DMS53 treated with DMSO at 0.1 percent for 48 hours (cell line): Measurements from ENCODE around the gene CMTM5.

Source experiments
- DNase-seq: peaks from one replicate; lab custom pipeline; 2025; ENCODE audit not compliant: unreplicated experiment; lab: John Stamatoyannopoulos, UW

The CMTM5 gene

DNA sequence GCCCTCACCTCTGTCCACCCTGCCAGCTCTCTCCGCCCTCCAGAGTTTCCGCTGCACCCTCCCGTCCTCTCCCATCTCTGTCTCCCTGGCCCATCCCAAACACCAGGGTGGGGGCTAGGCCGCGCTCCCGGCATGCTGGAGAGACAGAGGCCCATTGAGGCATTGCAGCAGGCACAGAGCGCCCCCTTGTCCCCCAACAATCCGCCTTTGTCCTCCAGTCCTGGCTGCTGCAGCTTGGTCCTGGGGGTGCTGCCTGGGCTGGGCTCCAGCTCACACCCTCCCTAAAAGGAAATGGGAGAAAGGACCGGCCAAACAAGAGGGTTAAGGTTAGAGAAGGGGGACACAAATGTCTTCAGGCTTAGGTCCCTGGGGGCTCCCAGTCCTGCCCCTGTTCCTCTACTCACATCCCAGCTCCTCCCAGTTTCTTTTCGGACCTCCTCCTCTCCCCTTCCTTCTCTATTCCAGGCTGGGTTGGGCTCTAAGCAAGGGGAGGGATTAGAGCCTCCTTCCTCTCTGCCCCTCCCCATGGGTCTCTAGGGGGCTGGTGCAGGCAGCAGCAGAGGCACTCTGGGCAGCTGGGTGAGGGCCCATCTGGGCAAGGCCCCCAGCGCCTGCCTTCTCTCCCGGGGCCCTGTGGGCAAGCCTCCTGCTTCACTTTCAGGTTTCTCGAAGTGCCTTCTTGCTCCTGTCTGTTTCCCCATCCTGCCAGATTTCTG lies at the start of gene CMTM5:
CMTM5 (plus strand) TSS at position 565 of the 716 bp plus-strand sequence. CDS start 206 bp downstream, outside the sequence.
- no peak for DNase-seq

DNA sequence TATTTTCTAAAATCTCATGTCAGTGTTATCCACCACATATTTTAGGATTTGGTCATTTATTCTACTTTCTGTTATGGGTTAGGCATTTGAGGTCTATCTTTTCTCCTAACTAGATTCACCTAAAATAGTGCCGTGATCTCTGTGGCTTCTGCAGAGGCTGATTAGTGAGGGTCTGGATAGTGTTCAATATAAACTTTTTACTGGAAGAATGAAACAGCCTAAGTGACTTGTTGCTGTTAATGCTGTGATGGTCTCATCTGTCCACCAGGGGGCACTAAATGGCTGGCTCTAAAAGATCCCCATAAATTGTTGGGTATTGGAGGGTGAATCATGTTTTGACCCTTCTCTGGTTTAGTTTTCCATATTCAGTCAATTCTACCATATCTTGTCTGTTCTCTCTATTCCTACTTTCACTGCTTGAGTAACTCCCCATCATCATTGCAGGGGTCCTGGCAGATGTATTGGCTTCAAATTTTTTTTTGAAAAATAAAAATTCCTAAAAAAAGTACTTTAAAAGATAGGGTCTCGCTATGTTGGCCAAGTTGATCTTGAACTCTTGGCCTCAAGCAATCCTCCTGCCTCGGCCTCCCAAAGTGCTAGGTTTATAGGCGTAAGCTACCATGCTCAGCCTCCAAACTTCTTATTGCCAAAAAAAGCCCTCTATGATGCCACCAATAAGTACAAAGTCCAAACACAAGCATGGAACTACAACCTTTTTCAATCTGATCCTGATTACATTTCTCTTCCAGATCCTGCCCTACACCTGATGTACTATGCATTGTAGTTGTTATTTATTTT lies 48.7 kb upstream of the CMTM5 start:
- DNase-seq = peak; percentile 55

DNA sequence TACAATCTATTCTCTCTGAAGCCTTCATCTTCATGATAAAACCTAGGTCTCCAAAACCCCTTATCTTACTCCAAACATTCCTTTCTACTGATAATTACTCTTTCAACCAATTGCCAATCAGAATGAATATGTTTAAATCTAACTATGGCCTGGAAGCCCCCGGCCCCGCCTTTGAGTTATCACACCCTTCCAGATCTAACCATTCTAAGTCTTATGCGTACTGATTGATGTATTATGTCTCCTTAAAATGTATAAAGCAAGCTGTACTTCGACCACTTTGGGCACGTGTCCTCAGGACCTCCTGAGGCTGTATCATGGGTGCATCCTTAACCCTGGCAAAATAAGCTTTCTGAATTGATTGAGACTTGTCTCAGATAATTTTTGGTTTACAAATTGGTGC lies 41.2 kb upstream of the CMTM5 start:
- DNase-seq = no peak

GRCh38 chr14:23339506-23340268 lies 37.2 kb upstream of the CMTM5 start:
- no peak for DNase-seq

DNA sequence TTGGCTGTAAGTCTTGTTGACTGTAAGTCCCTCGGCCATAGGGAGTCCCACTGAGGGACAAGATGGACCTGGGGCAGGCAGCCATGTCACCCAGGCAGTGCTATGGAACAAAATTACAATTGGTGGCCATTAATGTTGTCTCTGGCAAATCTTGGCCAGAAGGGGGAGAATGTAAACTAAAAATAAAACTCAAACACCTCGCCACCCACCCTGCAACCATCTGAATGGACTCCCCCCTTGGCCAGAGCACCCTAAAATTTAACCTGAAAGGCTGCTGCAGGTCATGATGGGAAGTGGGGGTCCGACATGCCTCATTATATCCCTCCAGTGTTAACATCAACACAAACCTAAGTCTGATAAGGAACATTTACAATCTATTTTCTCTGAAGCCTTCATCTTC lies 32.4 kb upstream of the CMTM5 start:
- DNase-seq = no peak

- no peak for DNase-seq
These were observed 30.7 kb upstream of the CMTM5 start for GRCh38 chr14:23345987-23346692.

- no peak for DNase-seq
These were observed 30.0 kb upstream of the CMTM5 start for GRCh38 chr14:23346693-23347405.

DNA sequence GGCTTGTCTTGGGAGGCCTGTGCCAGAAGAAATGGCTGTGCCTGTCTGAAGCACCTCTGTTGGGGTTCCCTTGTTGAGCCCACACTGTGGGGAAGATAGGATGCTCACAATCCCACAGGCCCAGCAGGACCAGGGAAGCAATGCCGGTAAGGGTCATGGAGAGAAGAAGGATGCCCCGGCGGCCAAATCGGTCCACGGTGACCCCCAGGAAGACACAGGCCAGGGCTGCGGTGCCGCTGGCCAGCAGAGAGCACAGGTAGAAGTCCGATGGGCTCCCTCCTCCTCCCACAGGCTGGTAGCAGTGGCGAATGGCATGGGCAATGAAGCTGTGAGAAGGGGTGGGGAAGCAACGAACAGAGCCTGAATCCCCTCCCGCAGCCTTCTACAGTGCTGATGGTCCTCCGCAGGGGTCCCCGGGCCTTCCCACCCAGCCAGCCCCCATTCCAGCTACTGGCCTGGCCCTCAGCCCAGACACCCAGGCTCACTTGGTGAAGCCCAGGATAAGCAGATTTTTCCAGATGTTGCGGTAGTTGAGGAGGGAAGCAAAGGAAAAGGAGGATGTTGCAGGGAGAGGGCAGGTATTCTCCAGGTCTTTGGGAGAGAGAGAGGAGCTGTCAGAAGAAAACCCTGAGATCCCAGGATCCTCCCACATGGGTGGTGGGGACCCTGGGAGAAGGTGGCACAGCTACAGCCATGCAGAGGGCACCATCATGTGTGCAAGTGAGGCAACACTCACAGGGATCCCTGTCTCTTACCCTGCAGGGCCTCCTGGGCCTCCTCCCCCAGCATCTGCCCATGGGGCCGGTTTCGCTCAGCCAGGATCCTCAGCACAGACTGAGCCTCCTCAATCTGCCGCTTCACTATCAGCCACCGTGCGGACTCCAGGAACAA lies 29.2 kb upstream of the CMTM5 start:
- DNase-seq = no peak

DNA sequence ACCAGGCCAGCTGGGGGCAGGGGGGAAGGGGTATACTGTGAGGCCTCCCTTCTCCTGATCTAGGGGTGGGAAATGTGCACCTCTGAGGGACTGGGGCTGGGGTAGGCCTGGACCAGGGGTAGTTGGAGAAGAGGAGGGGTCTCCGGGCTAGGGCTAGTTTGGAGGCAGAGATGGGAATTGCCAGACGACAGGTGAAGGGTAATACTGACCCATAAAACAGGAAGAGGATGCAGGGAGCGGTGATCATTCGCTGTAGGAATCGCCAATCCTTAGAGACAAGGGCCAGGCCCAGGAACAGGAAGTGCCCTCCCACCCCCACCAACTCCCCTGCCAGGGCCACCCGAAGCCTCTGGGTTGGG lies 28.6 kb upstream of the CMTM5 start:
- no peak for DNase-seq

GRCh38 chr14:23349156-23349845 lies 27.5 kb upstream of the CMTM5 start:
- no peak for DNase-seq

- no peak for DNase-seq
These were observed 25.0 kb upstream of the CMTM5 start for GRCh38 chr14:23351681-23352505.

- peak; percentile 46 for DNase-seq
These were observed 24.1 kb upstream of the CMTM5 start, which contains the start of gene SLC22A17 for GRCh38 chr14:23352506-23353432. TSS of gene SLC22A17 (minus strand) at chr14:23352887.

DNA sequence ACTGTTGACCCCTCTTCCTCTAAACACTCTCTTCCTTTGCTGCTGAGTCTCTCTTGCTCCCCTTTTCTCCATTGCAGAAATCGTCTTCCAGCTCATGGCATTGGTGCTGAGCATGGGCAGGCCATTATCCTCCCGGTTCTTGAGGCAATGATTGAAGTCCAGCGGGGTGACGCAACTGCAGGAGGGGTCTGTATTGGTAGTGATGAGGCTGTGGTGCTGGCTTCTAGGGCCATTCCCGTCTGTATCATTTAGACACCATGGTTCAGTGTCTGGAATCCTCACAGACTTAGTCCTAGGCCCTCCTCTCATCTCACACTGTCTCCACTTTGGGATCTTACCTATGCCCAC lies 23.4 kb upstream of the CMTM5 start:
- no peak for DNase-seq

DNA sequence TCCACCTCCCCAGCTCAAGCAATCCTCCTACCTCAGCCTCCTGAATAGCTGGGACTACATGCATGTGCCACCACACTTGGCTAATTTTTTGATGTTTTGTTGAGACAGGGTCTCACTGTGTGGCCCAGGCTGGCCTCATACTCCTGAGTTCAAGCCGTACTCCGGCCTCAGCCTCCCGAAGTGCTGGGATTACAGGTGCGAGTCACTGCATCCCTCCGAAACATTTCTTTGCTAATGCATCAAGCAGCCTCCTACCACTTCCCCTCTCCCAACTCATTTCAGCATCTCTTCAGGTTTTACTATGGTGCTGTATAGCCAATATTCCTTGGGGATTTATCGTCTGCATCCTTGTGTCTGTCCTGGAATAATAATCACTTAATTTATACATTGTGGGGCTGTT lies 21.9 kb upstream of the CMTM5 start:
- no peak for DNase-seq

DNA sequence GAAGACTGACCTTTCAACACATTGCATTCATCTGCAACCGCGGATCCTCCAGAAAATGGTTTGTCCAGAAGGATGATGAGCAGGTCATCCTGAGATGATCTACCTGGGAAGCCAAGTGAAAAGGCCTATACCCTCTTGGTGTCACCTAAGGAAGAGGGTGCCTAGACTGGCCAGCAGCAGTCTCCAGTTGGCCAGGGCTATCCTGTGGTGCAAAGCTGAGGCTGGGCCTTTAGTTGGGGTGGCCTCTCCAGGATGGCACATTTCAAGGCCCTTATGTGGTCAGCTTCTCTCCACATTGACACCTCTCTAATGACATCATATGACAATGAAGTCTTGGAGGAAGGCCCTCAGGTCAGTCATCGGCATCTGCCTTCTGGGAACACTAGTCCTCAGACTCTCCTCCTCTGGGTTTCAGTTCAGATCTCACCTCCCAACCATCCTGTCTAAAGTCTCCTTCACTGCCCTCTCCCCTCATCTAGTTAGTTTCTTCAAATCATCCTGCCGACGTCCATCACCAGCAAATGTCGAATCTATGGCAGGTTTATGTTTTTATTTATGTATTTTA lies 20.9 kb upstream of the CMTM5 start:
- no peak for DNase-seq

DNA sequence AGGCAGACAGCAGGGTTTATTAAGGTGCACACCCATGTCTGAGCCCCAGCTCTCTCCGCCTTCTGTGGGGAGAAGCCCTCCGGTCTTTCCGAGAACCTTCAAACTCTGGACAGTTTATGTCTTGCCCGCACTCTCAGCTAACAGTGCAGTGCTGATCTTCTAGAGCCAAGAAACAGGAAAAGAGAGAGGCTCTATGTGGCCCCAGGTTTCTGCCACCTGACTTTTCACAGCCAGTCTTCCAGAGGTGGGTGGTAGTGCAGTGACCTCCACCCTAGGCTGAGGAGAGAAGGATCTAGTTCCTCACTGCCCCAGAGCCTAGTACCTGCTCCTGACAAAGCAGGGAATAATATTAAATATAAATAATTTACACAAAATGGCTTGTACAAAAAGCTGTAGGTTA lies 20.2 kb upstream of the CMTM5 start:
- DNase-seq = no peak

DNA sequence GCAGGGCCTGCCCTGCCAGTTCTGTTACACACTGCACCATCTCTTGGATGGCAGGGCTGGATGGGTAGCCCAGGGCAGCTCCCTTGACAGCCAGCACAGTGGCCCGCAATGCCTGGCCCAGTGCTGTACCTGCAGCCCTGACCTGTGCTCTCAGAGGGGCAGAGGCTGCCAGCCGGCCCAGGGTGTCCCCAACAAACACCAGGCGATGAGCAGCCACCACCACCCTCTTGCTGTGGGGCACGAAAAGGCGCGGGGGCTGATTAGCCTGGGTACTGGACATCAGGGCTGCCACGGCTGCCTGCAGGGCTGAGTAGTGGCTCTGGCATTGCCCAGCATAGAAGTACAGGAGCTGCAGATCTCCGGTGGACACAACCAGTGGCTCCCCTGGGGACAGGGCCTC lies 19.6 kb upstream of the CMTM5 start:
- DNase-seq = no peak
